HAP-1 (cell line): ENCODE measurements around the gene DPH5.

Source experiments
- DNase-seq, 2 experiments: peaks; one replicate each; pipeline ENCODE4 v3.0.0-alpha.2; 2016 to 2020; ENCODE audit warnings: low spot score in 2 of 2
- H3K27me3 ChIP-seq: fragments of 250-450 bp; sonication (Bioruptor Pico); 2 replicates; pipeline ENCODE4 v1.5.1; 2020; ENCODE audit warnings: low read depth, mild to moderate bottlenecking, moderate library complexity
- H3K36me3 ChIP-seq: fragments of 250-450 bp; sonication (Bioruptor Pico); replicated peaks from 2 replicates; pipeline ENCODE4 v1.5.1; 2020; ENCODE audit warnings: mild to moderate bottlenecking
- H3K4me1 ChIP-seq: fragments of 250-450 bp; sonication (Bioruptor Pico); 2 replicates; pipeline ENCODE4 v1.5.1; 2020; ENCODE audit warnings: mild to moderate bottlenecking
- H3K4me3 ChIP-seq: fragments of 250-450 bp; sonication (Bioruptor Pico); 2 replicates; pipeline ENCODE4 v1.5.1; 2020; ENCODE audit warnings: mild to moderate bottlenecking, moderate library complexity
- H3K9me3 ChIP-seq: fragments of 250-450 bp; sonication (Bioruptor Pico); 2 replicates; pipeline ENCODE4 v1.5.1; 2020; ENCODE audit warnings: mild to moderate bottlenecking, moderate library complexity
- in situ Hi-C: fragments of 300-500 bp; cut with MboI; formaldehyde crosslinking; loops from 3 replicates; pipeline ENCODE4 v1.14.3; 2020; ENCODE audit warnings: low sequenced_read_pairs, inconsistent platforms, mixed read lengths

DPH5 gene

DNA sequence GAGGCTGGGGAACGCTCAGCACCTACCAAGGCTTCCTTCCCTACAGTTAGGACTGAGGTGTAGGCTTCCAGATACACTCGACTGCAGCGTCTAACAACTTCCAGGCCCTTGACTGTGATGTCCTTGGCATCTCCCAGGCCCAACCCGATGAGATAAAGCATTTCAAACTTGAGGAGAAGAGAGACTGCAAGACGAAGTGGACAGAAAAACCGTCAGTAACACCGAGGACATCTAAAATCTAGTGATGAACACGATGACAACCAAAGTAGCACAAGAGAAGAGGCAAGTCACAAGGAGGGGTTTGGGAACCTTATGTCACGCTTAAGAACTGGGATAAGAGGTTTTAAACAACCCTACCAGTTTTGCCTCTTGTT is 314 bp downstream of the DPH5 start:
- peak; percentile 23 to 27 for DNase-seq
- in situ Hi-C loops, result loop anchor here (10.0 kb wide), 1 partner anchor 210 kb away; the partner anchor contains the start of gene S1PR1
- H3K4me3 ChIP-seq, result peak overlapping the region; percentile 53

DNA sequence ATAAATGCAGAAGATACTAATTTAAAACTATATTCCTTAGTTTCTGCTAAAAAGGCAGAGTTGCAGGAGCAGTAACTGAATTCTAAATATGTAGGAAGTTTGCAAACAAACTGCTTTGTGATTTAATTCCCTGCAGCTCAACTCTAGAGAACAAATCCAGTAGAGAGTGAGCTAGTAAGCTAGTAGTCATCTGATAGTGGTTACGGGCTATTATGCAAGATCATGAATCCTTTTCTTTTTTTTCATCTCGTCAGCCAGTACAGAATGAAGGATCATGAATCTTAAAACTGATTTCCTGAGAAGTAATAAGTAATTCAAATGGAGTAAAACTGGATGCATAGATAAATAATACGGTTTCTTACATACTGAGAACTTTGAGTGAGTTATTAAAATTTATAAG is 3.3 kb downstream of the DPH5 start:
- Histone ChIP-seq H3K27me3 (no peaks in the 10 kb centered on the region), H3K4me3 (no peak overlapping the region), H3K36me3 (peaks cover 34% of the 10 kb centered on the region), H3K9me3 (no peaks in the 10 kb centered on the region), H3K4me1 (peaks cover 14% of the 10 kb centered on the region)
- no peak for DNase-seq
- in situ Hi-C loops, result loop anchor here (10.0 kb wide), 1 partner anchor 213 kb away; the partner anchor contains the start of gene S1PR1

More for the DNA sequence above, 314 bp downstream of the DPH5 start:
- no peaks in the 10 kb centered on the region for H3K9me3 ChIP-seq
- H3K27me3 ChIP-seq, result no peaks in the 10 kb centered on the region
- peaks cover 25% of the 10 kb centered on the region for H3K36me3 ChIP-seq
- peaks cover 19% of the 10 kb centered on the region for H3K4me1 ChIP-seq

DNA sequence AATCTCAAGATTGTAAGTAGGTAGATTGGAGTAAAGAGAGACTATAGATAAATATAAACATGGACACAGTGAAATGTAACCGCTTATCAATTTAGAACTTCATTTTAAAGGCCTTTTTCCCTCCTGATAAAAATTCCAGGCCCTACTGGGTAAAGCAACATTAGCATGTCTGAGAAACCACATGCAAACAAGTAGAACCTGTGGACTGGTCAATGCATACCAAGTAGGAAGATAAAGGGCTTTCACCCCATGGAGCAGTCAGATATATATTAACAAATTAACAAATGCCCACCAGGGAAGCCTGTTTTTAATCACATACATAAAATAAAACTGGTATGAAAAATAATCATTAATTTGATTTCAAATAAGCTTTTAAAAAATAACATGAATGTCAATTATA is 8.1 kb downstream of the DPH5 start:
- H3K4me1 ChIP-seq, result no peaks in the 10 kb centered on the region
- peaks cover 42% of the 10 kb centered on the region for H3K36me3 ChIP-seq

GRCh38 chr1:101013776-101014175 is 11.8 kb downstream of the DPH5 start:
- H3K27me3 ChIP-seq, result no peaks in the 10 kb centered on the region
- peaks cover 25% of the 10 kb centered on the region for H3K36me3 ChIP-seq
- no peaks in the 10 kb centered on the region for H3K4me1 ChIP-seq
- no peaks in the 10 kb centered on the region for H3K9me3 ChIP-seq
- no peak overlapping the region for H3K4me3 ChIP-seq
- in situ Hi-C loops, result no loop called here
- no peak for DNase-seq

More for the DNA sequence above, 8.1 kb downstream of the DPH5 start:
- DNase-seq, result no peak
- no peaks in the 10 kb centered on the region for H3K9me3 ChIP-seq
- no peaks in the 10 kb centered on the region for H3K27me3 ChIP-seq
- in situ Hi-C loops, result no loop called here
- no peak overlapping the region for H3K4me3 ChIP-seq

- no peak for DNase-seq
- Histone ChIP-seq H3K9me3 (no peaks in the 10 kb centered on the region), H3K4me3 (no peak overlapping the region), H3K36me3 (peaks cover 14% of the 10 kb centered on the region), H3K27me3 (no peaks in the 10 kb centered on the region), H3K4me1 (peaks cover 14% of the 10 kb centered on the region)
- in situ Hi-C loops, result no loop called here
These were observed 17.3 kb downstream of the DPH5 start for GRCh38 chr1:101008229-101008834.

GRCh38 chr1:101006553-101006952 is 19.0 kb downstream of the DPH5 start:
- Histone ChIP-seq H3K4me3 (no peak overlapping the region), H3K27me3 (no peaks in the 10 kb centered on the region), H3K4me1 (peaks cover 14% of the 10 kb centered on the region), H3K9me3 (no peaks in the 10 kb centered on the region), H3K36me3 (peaks cover 5% of the 10 kb centered on the region)
- no peak for DNase-seq
- in situ Hi-C loops, result no loop called here

DNA sequence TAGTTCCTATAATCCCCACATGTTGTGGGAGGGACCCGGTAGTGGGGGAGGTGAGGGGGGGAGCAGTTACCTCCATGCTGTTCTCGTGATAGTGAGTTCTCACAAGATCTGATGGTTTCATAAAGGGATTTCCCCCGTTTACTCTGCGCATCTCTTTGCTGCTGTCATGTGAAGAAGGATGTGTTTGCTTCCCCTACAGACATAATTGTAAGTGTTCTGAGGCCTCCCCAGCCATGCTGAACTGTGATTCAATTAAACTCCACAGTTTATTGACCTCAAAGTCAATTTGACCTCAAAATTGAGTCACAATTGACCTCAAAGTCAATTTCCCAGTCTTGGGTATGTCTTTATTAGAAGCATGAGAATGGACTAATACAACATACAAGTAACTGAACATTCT is 19.7 kb downstream of the DPH5 start:
- H3K4me1 ChIP-seq, result peaks cover 14% of the 10 kb centered on the region
- in situ Hi-C loops, result no loop called here
- H3K9me3 ChIP-seq, result no peaks in the 10 kb centered on the region
- H3K27me3 ChIP-seq, result no peaks in the 10 kb centered on the region
- H3K4me3 ChIP-seq, result no peak overlapping the region
- no peak for DNase-seq
- H3K36me3 ChIP-seq, result peaks cover 7% of the 10 kb centered on the region

GRCh38 chr1:101005183-101005582 is 20.4 kb downstream of the DPH5 start:
- H3K27me3 ChIP-seq, result no peaks in the 10 kb centered on the region
- DNase-seq, result no peak
- H3K9me3 ChIP-seq, result no peaks in the 10 kb centered on the region
- H3K36me3 ChIP-seq, result peaks cover 13% of the 10 kb centered on the region
- peaks cover 14% of the 10 kb centered on the region for H3K4me1 ChIP-seq
- H3K4me3 ChIP-seq, result no peak overlapping the region
- in situ Hi-C loops, result no loop called here

- H3K27me3 ChIP-seq, result no peaks in the 10 kb centered on the region
- H3K9me3 ChIP-seq, result no peaks in the 10 kb centered on the region
- in situ Hi-C loops, result no loop called here
- H3K36me3 ChIP-seq, result peaks cover 13% of the 10 kb centered on the region
- H3K4me1 ChIP-seq, result peaks cover 14% of the 10 kb centered on the region
- H3K4me3 ChIP-seq, result no peak overlapping the region
- no peak for DNase-seq
These were observed 20.9 kb downstream of the DPH5 start for GRCh38 chr1:101004670-101005069.

DNA sequence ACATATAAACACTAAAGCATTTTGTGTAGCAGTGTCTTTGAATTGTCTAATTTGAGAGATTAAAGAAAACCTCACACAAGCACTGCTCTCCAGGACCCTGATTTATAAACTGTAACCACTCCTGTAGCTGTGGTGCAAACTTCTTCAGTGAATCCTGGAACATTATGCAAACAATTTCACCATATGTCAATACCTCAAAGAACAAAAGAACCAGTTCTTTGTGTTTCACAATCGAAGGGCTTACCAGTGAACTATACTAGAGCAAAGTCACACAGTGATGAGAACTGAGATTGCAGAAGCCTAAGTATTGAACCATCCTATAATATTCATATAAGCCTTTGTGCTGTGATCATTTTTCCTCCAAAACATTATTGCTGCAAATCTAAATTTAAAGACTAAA is 21.5 kb downstream of the DPH5 start:
- Histone ChIP-seq H3K27me3 (no peaks in the 10 kb centered on the region), H3K4me1 (peaks cover 14% of the 10 kb centered on the region), H3K9me3 (no peaks in the 10 kb centered on the region), H3K36me3 (peaks cover 13% of the 10 kb centered on the region), H3K4me3 (no peak overlapping the region)
- DNase-seq, result peak; percentile 15 to 85
- in situ Hi-C loops, result no loop called here

- no peaks in the 10 kb centered on the region for H3K9me3 ChIP-seq
- peaks cover 18% of the 10 kb centered on the region for H3K36me3 ChIP-seq
- in situ Hi-C loops, result no loop called here
- no peak overlapping the region for H3K4me3 ChIP-seq
- no peak for DNase-seq
- H3K27me3 ChIP-seq, result no peaks in the 10 kb centered on the region
- peaks cover 14% of the 10 kb centered on the region for H3K4me1 ChIP-seq
These were observed 22.5 kb downstream of the DPH5 start for GRCh38 chr1:101003012-101003650.

- no peaks in the 10 kb centered on the region for H3K27me3 ChIP-seq
- no peak overlapping the region for H3K4me3 ChIP-seq
- no peaks in the 10 kb centered on the region for H3K9me3 ChIP-seq
- DNase-seq, result no peak
- peaks cover 18% of the 10 kb centered on the region for H3K36me3 ChIP-seq
- peaks cover 14% of the 10 kb centered on the region for H3K4me1 ChIP-seq
- in situ Hi-C loops, result no loop called here
These were observed 23.0 kb downstream of the DPH5 start for GRCh38 chr1:101002551-101002950.

- Histone ChIP-seq H3K4me1 (peaks cover 14% of the 10 kb centered on the region), H3K27me3 (no peaks in the 10 kb centered on the region), H3K9me3 (no peaks in the 10 kb centered on the region), H3K4me3 (no peak overlapping the region), H3K36me3 (peaks cover 24% of the 10 kb centered on the region)
- in situ Hi-C loops, result no loop called here
- no peak for DNase-seq
These were observed 25.3 kb downstream of the DPH5 start for GRCh38 chr1:101000131-101000873.

DNA sequence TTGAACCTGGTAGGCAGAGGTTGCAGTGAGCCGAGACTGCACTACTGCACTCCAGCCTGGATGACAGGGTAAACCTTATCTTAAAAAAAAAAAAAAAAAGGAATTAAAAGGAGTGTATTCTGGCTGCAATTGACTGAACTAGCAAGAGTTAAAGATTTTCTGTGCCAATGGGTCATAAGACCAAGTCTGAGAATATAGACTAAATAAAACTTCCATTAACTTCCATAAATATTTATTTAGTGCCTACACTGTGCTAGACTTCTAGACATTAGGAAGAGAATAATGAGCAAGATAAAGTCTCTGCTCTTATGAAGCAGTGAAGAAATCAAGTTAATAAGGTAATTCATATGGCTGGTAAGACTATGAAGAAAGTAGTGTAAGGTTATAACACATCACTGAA is 27.2 kb downstream of the DPH5 start:
- Histone ChIP-seq H3K36me3 (peaks cover 24% of the 10 kb centered on the region), H3K4me3 (no peak overlapping the region), H3K27me3 (no peaks in the 10 kb centered on the region), H3K4me1 (peaks cover under 1% of the 10 kb centered on the region), H3K9me3 (no peaks in the 10 kb centered on the region)
- in situ Hi-C loops, result no loop called here
- no peak for DNase-seq
